GM21576 (cell line): ENCODE data around the gene UGCG.
"Not testable (repeated sequence)": the region's sequence is repeated elsewhere in the genome, so short reads cannot be mapped to it uniquely, and the experiment has no call there.

ENCODE experiments used
- ATAC-seq: cut with Tn5 transposase; IDR thresholded peaks from one replicate; pipeline ENCODE4 v1.9.1; 2021; ENCODE audit warnings: mild to moderate bottlenecking, moderate library complexity; ENCODE audit not compliant: unreplicated experiment

Gene UGCG

GRCh38 chr9:111948951-111949350, 52.3 kb downstream of the UGCG start:
- ATAC-seq, result no peak

GRCh38 chr9:111949919-111950318, 53.3 kb downstream of the UGCG start:
- ATAC-seq, result no peak

- ATAC-seq, result no peak
These were observed 55.9 kb downstream of the UGCG start for GRCh38 chr9:111952559-111952958.

GRCh38 chr9:111953444-111953843, 56.8 kb downstream of the UGCG start:
- ATAC-seq, result no peak

- ATAC-seq, result no peak
These were observed 58.4 kb downstream of the UGCG start for GRCh38 chr9:111955048-111955447.

- ATAC-seq, result peak; percentile 47
These were observed 61.4 kb downstream of the UGCG start for GRCh38 chr9:111957856-111958631.

GRCh38 chr9:111959468-111960359, 63.1 kb downstream of the UGCG start:
- ATAC-seq, result no peak

- ATAC-seq, result not testable (repeated sequence)
These were observed 63.9 kb downstream of the UGCG start for GRCh38 chr9:111960485-111960884.

GRCh38 chr9:111961009-111961408, 64.4 kb downstream of the UGCG start:
- ATAC-seq, result no peak

GRCh38 chr9:111961575-111961974, 65.0 kb downstream of the UGCG start:
- no peak for ATAC-seq

GRCh38 chr9:111962021-111962420, 65.4 kb downstream of the UGCG start:
- ATAC-seq, result no peak

- no peak for ATAC-seq
These were observed 67.4 kb downstream of the UGCG start for GRCh38 chr9:111963995-111964394.

- ATAC-seq, result peak; percentile 64
These were observed 69.0 kb downstream of the UGCG start for GRCh38 chr9:111965566-111966019.

GRCh38 chr9:111966124-111966723, 69.6 kb downstream of the UGCG start:
- no peak for ATAC-seq

GRCh38 chr9:111966861-111967291, 70.3 kb downstream of the UGCG start:
- ATAC-seq, result no peak

GRCh38 chr9:111967621-111968020, 71.0 kb downstream of the UGCG start:
- no peak for ATAC-seq

- ATAC-seq, result no peak
These were observed 72.4 kb downstream of the UGCG start for GRCh38 chr9:111969061-111969460.

- ATAC-seq, result no peak
These were observed 73.0 kb downstream of the UGCG start for GRCh38 chr9:111969622-111970021.

GRCh38 chr9:111970827-111971226, 74.2 kb downstream of the UGCG start:
- ATAC-seq, result no peak

- no peak for ATAC-seq
These were observed 77.6 kb downstream of the UGCG start for GRCh38 chr9:111974092-111974681.

- no peak for ATAC-seq
These were observed 79.1 kb downstream of the UGCG start for GRCh38 chr9:111975709-111976108.
